ENCODE data around the gene TOMM20. TPM values are rescaled to one million over a fixed set of nuclear protein-coding genes. Genes with fewer than 3 reads are reported as not detected.

TOMM20 gene
- total and polyA plus RNA-seq, 9 of the 15 experiments (the other 6 are each of a cell fraction or from before 2014, with no cell fraction given) = 70.6 to 334 (median 159) TPM

GRCh38 chr1:235077571-235078479 is 50.8 kb downstream of the TOMM20 start (continued):
- TF ChIP-seq AFF4 (CRISPR knock-in tag; IDR thresholded peaks at IDR 0.05) = no peak
- TF ChIP-seq HNRNPL (IDR thresholded peaks at IDR 0.05; ENCODE audit: low read depth, low read length) = no peak
- TF ChIP-seq U2AF2 (optimal IDR thresholded peaks at IDR 0.05; ENCODE audit: low read depth, low read length) = no peak
- no peak for TF ChIP-seq PKNOX1 (IDR thresholded peaks at IDR 0.05)
- TF ChIP-seq GMEB1 (CRISPR knock-in tag; IDR thresholded peaks at IDR 0.05) = no peak
- no peak for TF ChIP-seq MGA (IDR thresholded peaks at IDR 0.05)
